Measurements from ENCODE around the gene UBL3.

- TF ChIP-seq CTCF (IDR thresholded peaks at IDR 0.05) (no peak), EZH2 (IDR thresholded peaks at IDR 0.05) (no peak), EZH2phosphoT487 (IDR thresholded peaks at IDR 0.05) (no peak)
Observed at GRCh38 chr13:29716493-29716892, 133.9 kb downstream of the UBL3 start.

Data from neural progenitor cell (in vitro differentiated cells).